Transverse colon (tissue), 4 donors: ENCODE data around the gene PTRH1. TPM values are rescaled to one million over a fixed set of nuclear protein-coding genes. Genes with fewer than 3 reads are reported as not detected.

Experiments used
- DNase-seq: peaks from one replicate; pipeline ENCODE4 v3.0.0-alpha.2; 2019
- H3K27ac ChIP-seq, 4 donors: fragments of 200-600 bp; sonication (generic); 2 replicates each; pipeline ENCODE4 v1.5.1; 2016 to 2018; ENCODE audit warnings: inconsistent platforms in 4 of 4
- H3K27me3 ChIP-seq: fragments of 200-600 bp; sonication (generic); 2 replicates; pipeline ENCODE4 v1.5.1; 2017; ENCODE audit warnings: inconsistent platforms
- H3K36me3 ChIP-seq, 4 donors: fragments of 200-600 bp; sonication (generic); 2 replicates each; pipeline ENCODE4 v1.5.1; 2017 to 2019; ENCODE audit warnings: inconsistent platforms in 4 of 4
- H3K4me1 ChIP-seq, 4 donors: fragments of 200-600 bp; sonication (generic); 2 replicates each; pipeline ENCODE4 v1.5.1; 2017 to 2020; ENCODE audit warnings: inconsistent platforms in 4 of 4
- H3K4me3 ChIP-seq, 4 donors: fragments of 200-600 bp; sonication (generic); 1 replicate in 1 of 4; 2 replicates in 3 of 4; pipeline versions ENCODE4 v1.5.1 to v1.6.1; 2017 to 2019; ENCODE audit warnings: inconsistent platforms in 4 of 4
- H3K9me3 ChIP-seq, 2 donors: fragments of 200-600 bp; sonication (generic); 2 replicates each; pipeline ENCODE4 v1.5.1; 2017 to 2019; ENCODE audit warnings: inconsistent platforms in 2 of 2
- CTCF ChIP-seq, 5 experiments: fragments of 200-600 bp in 3 of 5; fragments of 450-650 bp in 2 of 5; sonication (generic) in 3 of 5; IDR thresholded peaks; 1 replicate in 2 of 5; 2 replicates in 3 of 5; pipeline ENCODE4 v1.5.1; 2016 to 2017; ENCODE audit warnings: antibody characterized with exemption in 5 of 5, inconsistent platforms in 3 of 5, mild to moderate bottlenecking in 2 of 5, moderate library complexity in 1 of 5
- EP300 ChIP-seq: sonication (generic); formaldehyde crosslinking; IDR thresholded peaks from one replicate; pipeline ENCODE4 v1.6.1; 2017; ENCODE audit warnings: antibody characterized with exemption, low read depth
- POLR2A ChIP-seq: fragments of 450-650 bp; IDR thresholded peaks from one replicate; pipeline ENCODE4 v1.6.1; 2016; ENCODE audit warnings: antibody characterized with exemption, mild to moderate bottlenecking, moderate library complexity
- POLR2AphosphoS5 ChIP-seq, 3 donors: sonication (generic); formaldehyde crosslinking; IDR thresholded peaks; one replicate each; pipeline ENCODE4 v1.6.1; 2016; ENCODE audit warnings: antibody characterized with exemption in 3 of 3
- WGBS, 2 donors: methylation state at CpG; one replicate each; pipeline ENCODE4 v1.1.5; 2018; ENCODE audit warnings: low coverage in 1 of 2; 5-methylcytosine and 5-hydroxymethylcytosine counted together
- in situ Hi-C, 4 donors: fragments of 200-750 bp; cut with MboI; loops; one replicate each; pipeline versions ENCODE4 v1.15.0 to v1.15.1; 2017; ENCODE audit warnings: low sequenced_read_pairs in 3 of 4, low pct_ligation_motif_present in 1 of 4, low pct_unique_long_range_greater_than_20kb in 1 of 4
- intact Hi-C: fragments of 100-400 bp; cut with DNase I; formaldehyde crosslinking; loops from one replicate; pipeline ENCODE4 v1.15.1; 2023; ENCODE audit warnings: low total_unique reads
- total RNA-seq, 4 donors: library from RNA; depleted of rRNA; stranded (reverse); fragments of >200 nt; gene quantifications; one replicate each; pipeline ENCODE4 v1.1.0, GENCODE V29; 2016

PTRH1 gene
- total RNA-seq, 4 donors from 2014 or later: 2.4 to 9.7 (median 6.2) TPM

DNA sequence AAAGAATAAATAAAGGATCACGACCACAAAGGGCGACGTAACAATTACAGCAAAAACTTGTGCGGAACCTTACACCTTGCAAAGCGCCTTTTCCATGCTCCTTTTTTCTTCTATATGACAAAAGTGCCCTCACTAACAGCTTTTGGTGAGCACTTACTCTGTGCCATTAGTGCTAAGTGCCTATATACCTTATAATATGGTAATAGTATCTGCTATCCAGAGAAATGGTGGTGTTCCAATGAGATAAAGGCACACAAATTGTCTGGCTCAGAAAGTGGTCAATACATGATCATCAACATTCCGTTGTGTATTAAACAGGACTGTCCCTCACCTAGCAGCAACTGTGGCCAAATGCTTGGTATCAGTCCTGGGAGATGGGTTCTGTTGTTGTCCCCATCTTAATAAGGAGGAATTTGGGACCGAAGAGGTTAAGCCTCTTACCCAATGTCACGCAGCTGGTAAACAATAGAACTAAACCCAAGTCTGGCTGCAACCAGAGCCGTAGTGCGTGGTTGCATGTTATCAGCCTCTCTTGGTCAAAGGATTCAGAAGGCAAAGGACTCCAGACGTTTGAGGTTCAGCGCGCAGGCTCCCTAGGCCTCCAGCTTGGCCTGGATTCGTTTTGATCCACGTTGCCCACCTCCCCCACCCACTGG is 20.2 kb upstream of the PTRH1 start:
- no peak for DNase-seq
- Histone ChIP-seq H3K4me1 (peaks cover 6 to 29% (median 18%) of the 10 kb centered on the region in 4 donors), H3K4me3 (peak overlapping the region in 1 of 4 donors; percentile 71), H3K36me3 (peaks cover 0 to 4% (median 0%) of the 10 kb centered on the region in 4 donors), H3K9me3 (no peaks in the 10 kb centered on the region), H3K27me3 (no peaks in the 10 kb centered on the region), H3K27ac (peak overlapping the region in 3 of 4 donors; percentile 98 to 100 (median 99))
- TF ChIP-seq EP300 (no peak), POLR2AphosphoS5 (IDR thresholded peaks at IDR 0.05) (no peak), POLR2A (no peak), CTCF (IDR thresholded peaks at IDR 0.05) (no peak)
- WGBS, 2 donors: 3 to 26% methylated on average over 5 to 15 of the region's 15 CpGs
- in situ Hi-C loops: loop anchor here (5.0 to 25.0 kb wide), 6 partner anchors 47 to 223 kb away; no protein-coding TSS in a partner anchor
- intact Hi-C loops: loop anchor here (2.0 to 10.0 kb wide), 3 partner anchors 49 to 231 kb away; no protein-coding TSS in a partner anchor

DNA sequence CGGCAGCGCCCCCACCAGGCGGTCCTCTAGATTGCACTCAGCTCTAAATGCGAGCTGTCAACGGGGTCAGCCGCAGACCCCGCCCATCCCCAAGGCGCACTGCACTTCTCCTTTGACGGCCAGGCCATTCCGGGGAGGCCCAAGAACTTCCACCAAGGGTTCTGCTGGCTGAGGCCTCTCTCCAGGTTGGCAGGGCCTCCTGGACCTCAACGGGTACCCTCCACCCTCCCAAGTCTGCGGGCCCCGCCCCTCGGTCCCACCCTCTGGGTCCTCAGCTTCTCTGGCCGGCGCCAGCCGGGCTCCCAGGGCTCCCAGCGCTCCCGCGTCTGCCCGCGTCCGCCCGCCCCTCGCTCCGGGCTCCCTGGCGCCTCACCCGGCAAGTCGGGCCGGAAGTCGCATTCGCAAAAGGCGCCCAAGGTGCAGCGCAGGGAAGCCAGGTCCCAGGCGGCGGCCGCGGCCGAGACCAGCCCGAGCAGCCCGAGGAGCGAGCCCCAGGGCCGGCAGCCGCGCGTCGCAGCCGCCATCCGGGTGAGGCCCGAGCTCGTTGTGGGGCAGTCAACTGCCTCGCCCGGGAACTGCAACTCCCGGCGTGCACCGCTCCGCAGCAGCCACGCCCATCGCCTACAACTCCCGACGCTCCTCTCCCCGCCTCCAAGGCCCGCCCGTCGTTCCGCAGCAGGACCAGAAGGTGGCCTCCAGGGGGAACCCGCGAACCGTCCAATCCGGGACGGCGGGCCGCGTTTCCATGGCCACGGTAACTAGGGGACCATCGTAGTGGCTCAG is 19.5 kb upstream of the PTRH1 start, which contains the start of gene TOR2A:
TSS of gene TOR2A (minus strand) at position 548 of the 783 bp plus-strand sequence. CDS start at position 524, 24 bp downstream.
- in situ Hi-C loops: loop anchor here (5.0 to 25.0 kb wide), 6 partner anchors 47 to 223 kb away; no protein-coding TSS in a partner anchor
- no peaks in the 10 kb centered on the region for H3K9me3 ChIP-seq
- H3K36me3 ChIP-seq: peaks cover 0 to 4% (median 0%) of the 10 kb centered on the region in 4 donors
- no peaks in the 10 kb centered on the region for H3K27me3 ChIP-seq
- H3K4me3 ChIP-seq: peak within 1 kb of the TSS; percentile 71 to 97 (median 80)
- 0% methylated on average over 9 to 60 of the region's 76 CpGs for WGBS, 2 donors
- peak within 1 kb of the TSS; percentile 98 to 100 (median 98) for H3K27ac ChIP-seq
- intact Hi-C loops: loop anchor here (5.0 to 10.0 kb wide), 3 partner anchors 143 to 230 kb away; no protein-coding TSS in a partner anchor
- peak; percentile 99 for DNase-seq
- no peak for TF ChIP-seq EP300
- TF ChIP-seq CTCF (IDR thresholded peaks at IDR 0.05): peak; percentile 87 to 98 (median 95)
- peak; percentile 85 to 95 (median 93) for TF ChIP-seq POLR2AphosphoS5 (IDR thresholded peaks at IDR 0.05)
- TF ChIP-seq POLR2A: peak; percentile 89
- H3K4me1 ChIP-seq: peaks cover 6 to 22% (median 12%) of the 10 kb centered on the region in 4 donors

DNA sequence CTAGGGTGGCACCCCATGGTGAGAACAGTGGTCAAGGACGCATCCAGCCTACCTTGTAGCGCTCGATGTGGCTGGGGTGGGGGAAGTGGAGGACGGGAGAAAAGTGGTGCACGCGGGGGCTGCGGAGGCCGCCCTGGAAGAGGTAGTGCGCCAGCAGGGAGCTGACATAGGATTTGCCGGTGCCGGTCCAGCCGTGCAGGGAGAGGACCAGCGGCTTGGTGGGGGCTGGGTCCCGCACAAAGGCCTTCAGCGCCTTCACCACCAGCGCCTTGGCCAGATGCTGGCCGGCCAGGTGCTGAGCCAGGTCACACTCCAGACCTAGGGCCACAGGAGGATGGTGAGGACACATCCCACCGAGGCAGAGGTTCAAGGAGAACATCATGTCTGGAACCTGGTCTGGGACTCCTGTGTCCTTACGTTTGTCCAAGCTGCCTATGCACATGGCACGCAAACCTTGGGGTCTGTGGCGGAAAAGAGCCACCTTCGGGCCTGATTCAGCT is 18.8 kb upstream of the PTRH1 start:
- Histone ChIP-seq H3K4me3 (peak overlapping the region in 3 of 4 donors; percentile 71 to 97 (median 84)), H3K27ac (peak overlapping the region; percentile 98 to 100 (median 98)), H3K4me1 (peaks cover 6 to 18% (median 11%) of the 10 kb centered on the region in 4 donors), H3K36me3 (peaks cover 0 to 4% (median 0%) of the 10 kb centered on the region in 4 donors), H3K27me3 (no peaks in the 10 kb centered on the region), H3K9me3 (no peaks in the 10 kb centered on the region)
- DNase-seq: no peak
- no peak for TF ChIP-seq POLR2AphosphoS5 (IDR thresholded peaks at IDR 0.05)
- no peak for TF ChIP-seq EP300
- no peak for TF ChIP-seq CTCF (IDR thresholded peaks at IDR 0.05)
- no peak for TF ChIP-seq POLR2A
- 52 to 87% methylated on average over 3 to 21 of the region's 22 CpGs for WGBS, 2 donors
- in situ Hi-C loops (loop anchor here (10.0 to 25.0 kb wide), 5 partner anchors 131 to 222 kb away; no protein-coding TSS in a partner anchor), intact Hi-C loops (loop anchor here (5.0 to 10.0 kb wide), 2 partner anchors 142 to 229 kb away; no protein-coding TSS in a partner anchor)
